ENCODE results near the gene GPR61. TPM values are rescaled to one million over a fixed set of nuclear protein-coding genes. Genes with fewer than 3 reads are reported as not detected.
A peak's percentile ranks its signal among the peaks of the same experiment; 100 is the strongest.

GPR61 gene, protein sequence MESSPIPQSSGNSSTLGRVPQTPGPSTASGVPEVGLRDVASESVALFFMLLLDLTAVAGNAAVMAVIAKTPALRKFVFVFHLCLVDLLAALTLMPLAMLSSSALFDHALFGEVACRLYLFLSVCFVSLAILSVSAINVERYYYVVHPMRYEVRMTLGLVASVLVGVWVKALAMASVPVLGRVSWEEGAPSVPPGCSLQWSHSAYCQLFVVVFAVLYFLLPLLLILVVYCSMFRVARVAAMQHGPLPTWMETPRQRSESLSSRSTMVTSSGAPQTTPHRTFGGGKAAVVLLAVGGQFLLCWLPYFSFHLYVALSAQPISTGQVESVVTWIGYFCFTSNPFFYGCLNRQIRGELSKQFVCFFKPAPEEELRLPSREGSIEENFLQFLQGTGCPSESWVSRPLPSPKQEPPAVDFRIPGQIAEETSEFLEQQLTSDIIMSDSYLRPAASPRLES
- total RNA-seq: 0.65 TPM in 1 of 2 replicates, not detected in the other

DNA sequence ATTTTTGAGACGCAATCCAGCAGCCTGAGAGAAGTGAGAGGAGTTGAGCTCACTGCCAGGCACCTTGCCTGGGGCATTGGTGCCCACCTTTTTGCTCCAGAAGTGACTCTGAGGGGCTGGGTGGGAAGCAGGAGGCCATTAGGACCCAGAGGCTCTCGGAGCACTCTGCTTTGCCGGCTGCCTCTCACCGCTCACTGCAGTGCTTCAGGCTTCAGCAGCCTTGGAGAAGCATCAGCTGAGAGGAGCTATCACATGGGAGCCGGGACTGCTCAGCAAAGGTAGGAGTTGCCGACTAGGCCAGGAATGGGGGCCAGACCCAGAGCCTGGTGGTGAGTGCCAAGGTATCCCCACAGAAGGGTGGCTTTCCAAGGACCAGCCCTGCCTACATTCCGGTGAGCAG is at the start of gene GPR61:
TSS of gene GPR61 (plus strand) at position 197 of the 400 bp plus-strand sequence. CDS start 3,151 bp downstream, outside the sequence.

DNA sequence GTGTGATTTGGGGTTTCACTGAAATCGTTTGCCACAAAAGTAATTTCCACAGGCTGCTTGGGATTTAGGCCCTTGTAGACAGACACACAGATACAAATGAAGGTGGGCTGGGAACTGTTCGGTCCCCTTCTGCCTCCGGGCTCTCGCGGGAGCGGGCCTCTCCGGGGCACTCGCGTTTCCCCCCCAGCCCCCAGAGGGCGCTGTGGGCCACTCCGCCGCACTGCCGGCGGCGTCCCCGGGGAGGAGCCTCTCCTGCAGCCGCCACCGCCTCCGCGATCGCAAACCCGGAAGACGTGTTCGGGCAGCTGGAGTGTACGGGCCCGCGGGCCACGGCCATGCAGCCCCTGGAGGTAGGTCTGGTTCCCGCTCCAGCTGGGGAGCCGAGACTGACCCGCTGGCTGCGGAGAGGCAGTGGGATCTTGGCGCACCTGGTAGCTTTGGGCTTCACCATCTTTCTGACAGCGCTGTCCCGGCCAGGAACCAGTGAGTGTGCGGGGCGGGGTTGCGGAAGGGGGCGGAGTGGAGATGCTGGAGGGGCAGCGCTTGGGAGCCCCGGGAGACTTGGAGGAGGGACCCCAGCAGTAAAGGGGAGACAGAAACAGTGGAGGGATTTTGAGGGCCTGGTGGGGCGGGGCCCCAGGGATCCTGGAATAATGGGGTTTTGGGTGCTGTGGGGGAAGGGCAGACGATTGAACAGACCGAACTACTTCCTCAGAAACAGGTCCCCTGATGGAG is 45.7 kb upstream of the GPR61 start, which contains the start of gene CYB561D1:
TSS of gene CYB561D1 (plus strand) at position 290 of the 735 bp plus-strand sequence. CDS start at position 336, 46 bp downstream.

DNA sequence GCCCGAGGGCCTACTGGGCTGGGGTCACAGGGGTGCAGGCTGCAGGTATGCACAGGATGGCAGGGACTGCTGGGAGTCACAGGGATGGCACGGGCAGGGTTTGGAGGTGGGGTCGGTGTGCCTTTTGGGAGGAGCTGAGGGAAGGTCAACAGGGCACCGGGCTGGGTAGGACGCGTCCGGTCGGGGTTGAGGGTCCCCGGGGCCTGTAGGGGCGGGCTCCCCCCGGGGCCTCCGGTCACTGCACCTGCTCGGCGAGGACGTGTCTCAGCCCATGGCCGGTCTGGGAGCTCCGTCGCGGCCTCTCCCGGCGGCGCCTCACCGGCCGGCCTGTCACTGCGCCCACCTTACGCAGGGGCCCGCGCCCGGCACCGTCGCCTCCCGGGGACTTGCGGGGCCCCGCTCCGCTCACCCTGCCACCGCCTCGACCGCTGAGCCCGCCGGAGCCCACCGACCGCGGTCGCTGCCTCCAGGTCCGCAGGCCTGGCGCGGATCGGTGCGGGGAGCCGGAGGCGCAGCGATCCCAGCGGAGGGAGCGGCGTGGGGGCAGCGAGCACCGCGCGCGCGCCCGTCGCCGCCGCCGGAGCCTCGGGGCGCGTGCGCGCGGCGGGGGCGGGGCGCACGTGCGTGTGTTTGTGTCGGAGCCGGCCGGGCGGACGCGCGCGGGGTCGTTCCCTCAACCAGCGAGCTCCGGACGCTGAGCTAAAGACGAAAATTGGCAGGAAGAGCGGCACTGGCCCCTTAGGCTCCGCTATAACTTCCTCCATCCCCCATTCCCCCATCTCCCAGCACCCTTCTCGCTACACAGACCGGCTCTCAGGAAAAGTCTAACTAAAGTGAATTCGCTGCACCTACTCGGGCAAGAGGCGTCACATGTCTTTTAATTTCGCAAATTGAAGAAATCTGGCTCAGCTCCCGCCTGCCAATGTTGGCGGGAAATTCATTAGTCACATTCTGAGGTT is 30.2 kb upstream of the GPR61 start, which contains the start of gene AMIGO1:
TSS of gene AMIGO1 (minus strand) at position 552 of the 959 bp plus-strand sequence. CDS start 815 bp downstream, outside the sequence.

DNA sequence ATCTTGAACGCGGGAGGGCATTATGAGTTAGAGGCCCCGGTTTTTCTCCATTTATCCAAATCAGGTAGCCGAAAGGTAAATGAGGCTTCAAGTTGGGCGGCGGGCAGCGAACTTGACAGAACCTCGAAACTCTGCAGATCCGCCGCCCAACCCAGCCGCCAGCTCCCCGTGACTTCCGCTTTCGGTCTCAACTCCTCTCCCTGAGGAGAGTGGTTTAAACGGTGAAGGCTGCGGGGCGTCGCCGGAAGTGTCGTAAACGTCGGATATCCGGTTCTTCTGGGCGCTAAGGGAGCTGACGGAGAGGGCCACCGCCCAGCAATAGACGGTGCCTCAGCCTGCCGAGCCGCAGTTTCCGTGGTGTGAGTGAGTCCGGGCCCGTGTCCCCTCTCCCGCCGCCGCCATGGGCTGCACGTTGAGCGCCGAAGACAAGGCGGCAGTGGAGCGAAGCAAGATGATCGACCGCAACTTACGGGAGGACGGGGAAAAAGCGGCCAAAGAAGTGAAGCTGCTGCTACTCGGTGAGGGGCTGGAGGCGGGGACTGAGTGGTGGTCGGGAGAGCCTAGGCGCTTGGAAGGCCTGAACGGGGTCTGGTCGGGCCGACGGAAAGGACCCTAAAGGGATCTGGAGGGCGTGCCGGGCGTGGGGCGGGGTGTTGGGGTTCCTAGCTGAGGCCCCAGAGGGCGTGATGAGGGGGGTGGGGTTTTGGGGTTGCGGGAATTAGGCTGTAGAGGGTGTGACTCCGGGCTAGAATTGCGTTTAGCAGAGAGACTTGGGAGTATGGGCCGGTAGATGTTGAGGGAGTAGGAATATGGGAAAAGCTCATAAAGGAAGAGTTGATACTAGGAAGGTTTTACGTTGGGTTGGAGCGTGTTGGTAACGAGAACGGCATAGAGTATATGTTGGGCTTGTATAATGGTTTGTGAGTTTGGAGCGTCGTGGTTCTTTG is 8.9 kb downstream of the GPR61 start, which contains the start of gene GNAI3:
TSS of gene GNAI3 (plus strand) at position 295 of the 947 bp plus-strand sequence. CDS start at position 401, 106 bp downstream.

Small RNA genes within 50 kb of the gene (small RNA-seq; reads per million reads assigned to genes)
- gene RNU6V: 7.1 reads per million, percentile 94 among the genes with 10 or more reads in this experiment

Other genes starting within 250 kb of the GPR61 start
- gene MYBPHL, start 232.9 kb upstream of the GPR61 start, total RNA-seq: not detected in 2 replicates
- gene SORT1, start 142.0 kb upstream of the GPR61 start, total RNA-seq: 7.6 and 9.1 TPM in 2 replicates
- gene PSMA5, start 113.4 kb upstream of the GPR61 start, total RNA-seq: 53.9 and 82.5 TPM in 2 replicates
- under 0.01 TPM in 1 of 2 replicates, not detected in the other for gene SYPL2, start 73.3 kb upstream of the GPR61 start, total RNA-seq
- gene ATXN7L2, start 56.0 kb upstream of the GPR61 start, total RNA-seq: 2.0 and 3.3 TPM in 2 replicates
- gene CYB561D1, start 45.8 kb upstream of the GPR61 start, total RNA-seq: 6.5 and 7.8 TPM in 2 replicates
- 0.38 and 0.65 TPM in 2 replicates for gene AMIGO1, start 30.1 kb upstream of the GPR61 start, total RNA-seq
- 16.0 and 21.6 TPM in 2 replicates for gene GNAI3, start 8.7 kb downstream of the GPR61 start, total RNA-seq
- not detected in 2 replicates for gene GNAT2, start 79.7 kb downstream of the GPR61 start, total RNA-seq
- gene AMPD2, start 80.0 kb downstream of the GPR61 start, total RNA-seq: 48.3 and 65.3 TPM in 2 replicates
- gene GSTM4, start 116.2 kb downstream of the GPR61 start, total RNA-seq: 2.1 and 3.3 TPM in 2 replicates
- 1.7 and 4.9 TPM in 2 replicates for gene GSTM2, start 128.2 kb downstream of the GPR61 start, total RNA-seq
- 20.6 TPM in 1 of 2 replicates, not detected in the other for gene GSTM1, start 147.9 kb downstream of the GPR61 start, total RNA-seq
- gene GSTM5, start 172.4 kb downstream of the GPR61 start, total RNA-seq: under 0.01 and 0.10 TPM in 2 replicates
- gene GSTM3, start 201.2 kb downstream of the GPR61 start, total RNA-seq: 54.7 and 54.9 TPM in 2 replicates
- under 0.01 TPM in 1 of 2 replicates, not detected in the other for gene EPS8L3, start 224.1 kb downstream of the GPR61 start, total RNA-seq